C4-2B (cell line): ENCODE results near the gene ITFG2.

Experiments used
- H3K27ac ChIP-seq: fragments of 450-650 bp; 2 replicates; pipeline ENCODE4 v1.5.1; 2017
- ZFX ChIP-seq: fragments of 450-650 bp; IDR thresholded peaks from 2 replicates; pipeline ENCODE4 v1.6.1; 2017
- TF ChIP-seq, protein P1 (sequence below): fragments of 450-650 bp; conservative IDR thresholded peaks from 2 replicates; pipeline ENCODE4 v1.5.1; 2017; ENCODE audit warnings: mild to moderate bottlenecking

ITFG2 gene

DNA sequence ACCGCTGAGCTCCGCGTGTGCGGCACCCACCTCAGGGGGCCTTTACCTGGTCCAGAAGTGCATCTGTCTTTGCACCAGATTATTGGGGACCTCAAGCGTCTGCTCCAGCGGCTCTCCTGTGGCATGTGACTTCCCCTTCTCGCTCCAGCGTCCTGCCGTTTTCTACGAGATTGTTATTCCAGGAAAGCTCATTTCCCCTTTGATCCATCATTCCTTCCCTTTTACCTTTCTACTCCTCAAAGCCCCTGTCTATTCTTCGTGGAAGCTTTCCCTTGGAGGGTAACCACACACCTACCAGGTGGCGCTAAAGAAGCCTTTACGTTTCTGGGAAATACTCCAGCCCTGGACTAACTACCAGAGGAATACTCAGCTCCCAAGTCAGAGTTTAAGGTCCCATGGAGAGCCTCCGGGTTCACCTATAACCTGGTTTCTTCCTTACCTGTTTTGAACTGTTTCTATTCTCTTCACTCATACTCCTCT lies 16.2 kb upstream of the ITFG2 start:
- TF ChIP-seq, protein P1, sequence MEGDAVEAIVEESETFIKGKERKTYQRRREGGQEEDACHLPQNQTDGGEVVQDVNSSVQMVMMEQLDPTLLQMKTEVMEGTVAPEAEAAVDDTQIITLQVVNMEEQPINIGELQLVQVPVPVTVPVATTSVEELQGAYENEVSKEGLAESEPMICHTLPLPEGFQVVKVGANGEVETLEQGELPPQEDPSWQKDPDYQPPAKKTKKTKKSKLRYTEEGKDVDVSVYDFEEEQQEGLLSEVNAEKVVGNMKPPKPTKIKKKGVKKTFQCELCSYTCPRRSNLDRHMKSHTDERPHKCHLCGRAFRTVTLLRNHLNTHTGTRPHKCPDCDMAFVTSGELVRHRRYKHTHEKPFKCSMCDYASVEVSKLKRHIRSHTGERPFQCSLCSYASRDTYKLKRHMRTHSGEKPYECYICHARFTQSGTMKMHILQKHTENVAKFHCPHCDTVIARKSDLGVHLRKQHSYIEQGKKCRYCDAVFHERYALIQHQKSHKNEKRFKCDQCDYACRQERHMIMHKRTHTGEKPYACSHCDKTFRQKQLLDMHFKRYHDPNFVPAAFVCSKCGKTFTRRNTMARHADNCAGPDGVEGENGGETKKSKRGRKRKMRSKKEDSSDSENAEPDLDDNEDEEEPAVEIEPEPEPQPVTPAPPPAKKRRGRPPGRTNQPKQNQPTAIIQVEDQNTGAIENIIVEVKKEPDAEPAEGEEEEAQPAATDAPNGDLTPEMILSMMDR, result peak; percentile 50
- TF ChIP-seq ZFX, result no peak
- H3K27ac ChIP-seq, result peak overlapping the region; percentile 98

DNA sequence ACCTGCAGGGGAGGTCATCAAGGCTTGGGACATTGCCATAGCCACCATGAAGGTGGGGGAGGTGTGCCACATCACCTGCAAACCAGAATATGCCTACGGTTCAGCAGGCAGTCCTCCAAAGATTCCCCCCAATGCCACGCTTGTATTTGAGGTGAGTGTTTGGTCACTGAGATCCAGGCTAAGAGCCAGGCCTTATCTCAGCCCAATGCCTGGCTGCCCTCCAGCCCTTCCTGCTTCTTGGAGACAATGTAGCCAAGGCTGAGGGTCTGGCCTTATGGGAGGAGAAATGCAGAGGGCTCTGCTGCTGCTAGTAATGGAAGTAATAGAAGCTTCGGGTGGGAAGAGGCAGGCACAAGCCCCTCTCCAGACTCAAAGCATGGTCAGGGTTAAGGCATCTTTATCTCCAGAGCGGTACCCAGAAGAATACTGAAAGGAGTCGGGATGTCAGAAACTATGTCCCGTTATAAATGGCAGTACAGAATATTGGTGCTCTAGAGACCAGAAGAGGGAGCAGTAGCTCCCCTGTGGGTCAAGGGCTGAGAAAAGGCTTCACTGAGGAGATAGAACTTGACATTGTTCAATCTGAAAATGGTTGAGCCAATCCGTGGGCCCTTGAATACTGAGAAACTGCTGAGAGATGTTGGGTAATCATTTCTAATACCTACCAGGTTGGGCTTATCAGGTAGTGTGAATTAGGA lies 14.6 kb upstream of the ITFG2 start:
- TF ChIP-seq ZFX, result no peak
- TF ChIP-seq, protein P1, result no peak
- H3K27ac ChIP-seq, result peak overlapping the region; percentile 31

DNA sequence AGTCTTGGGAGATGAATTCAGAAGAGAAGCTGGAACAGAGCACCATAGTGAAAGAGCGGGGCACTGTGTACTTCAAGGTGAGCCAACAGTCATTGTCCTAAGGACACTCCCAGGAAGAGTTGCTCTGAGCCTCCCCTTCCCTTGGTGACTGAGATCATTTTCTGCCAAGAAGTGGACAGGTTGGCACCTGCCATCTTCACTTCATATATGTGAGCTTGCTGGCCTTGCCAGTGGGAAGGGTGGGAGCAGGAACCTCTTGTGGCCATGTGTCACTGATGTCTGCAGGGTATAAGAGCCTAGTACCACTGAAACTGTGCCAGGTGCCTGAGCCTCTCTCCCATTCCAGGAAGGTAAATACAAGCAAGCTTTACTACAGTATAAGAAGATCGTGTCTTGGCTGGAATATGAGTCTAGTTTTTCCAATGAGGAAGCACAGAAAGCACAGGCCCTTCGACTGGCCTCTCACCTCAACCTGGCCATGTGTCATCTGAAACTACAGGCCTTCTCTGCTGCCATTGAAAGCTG lies 12.4 kb upstream of the ITFG2 start:
- TF ChIP-seq ZFX, result no peak
- TF ChIP-seq, protein P1, result no peak
- H3K27ac ChIP-seq, result peak overlapping the region; percentile 19

DNA sequence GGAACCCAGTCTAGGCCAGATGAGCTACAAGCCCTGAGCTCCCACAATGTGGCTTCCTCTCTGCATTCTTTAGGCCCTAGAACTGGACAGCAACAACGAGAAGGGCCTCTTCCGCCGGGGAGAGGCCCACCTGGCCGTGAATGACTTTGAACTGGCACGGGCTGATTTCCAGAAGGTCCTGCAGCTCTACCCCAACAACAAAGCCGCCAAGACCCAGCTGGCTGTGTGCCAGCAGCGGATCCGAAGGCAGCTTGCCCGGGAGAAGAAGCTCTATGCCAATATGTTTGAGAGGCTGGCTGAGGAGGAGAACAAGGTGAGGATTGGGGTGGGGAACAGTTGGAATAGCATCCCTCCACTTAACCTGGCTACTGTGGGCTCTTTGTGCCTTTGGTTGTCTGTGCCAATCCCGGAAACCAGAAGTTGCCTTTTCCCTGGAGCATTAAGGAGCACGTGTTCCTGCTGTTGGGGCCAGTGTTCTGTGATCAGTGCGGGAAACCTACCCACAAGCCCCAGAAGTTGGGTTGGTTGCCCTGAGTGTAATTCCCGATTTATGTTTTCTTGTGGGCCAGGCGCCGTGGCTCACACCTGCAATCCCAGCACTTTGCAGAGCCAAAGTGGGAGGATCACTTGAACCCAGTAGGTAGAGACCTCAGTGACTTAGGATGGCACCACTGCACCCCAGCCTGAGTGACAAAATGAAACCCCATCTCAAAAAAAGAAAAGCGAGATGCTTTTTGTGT lies 11.3 kb upstream of the ITFG2 start:
- peak overlapping the region; percentile 19 for H3K27ac ChIP-seq
- TF ChIP-seq, protein P1, result no peak
- TF ChIP-seq ZFX, result no peak

DNA sequence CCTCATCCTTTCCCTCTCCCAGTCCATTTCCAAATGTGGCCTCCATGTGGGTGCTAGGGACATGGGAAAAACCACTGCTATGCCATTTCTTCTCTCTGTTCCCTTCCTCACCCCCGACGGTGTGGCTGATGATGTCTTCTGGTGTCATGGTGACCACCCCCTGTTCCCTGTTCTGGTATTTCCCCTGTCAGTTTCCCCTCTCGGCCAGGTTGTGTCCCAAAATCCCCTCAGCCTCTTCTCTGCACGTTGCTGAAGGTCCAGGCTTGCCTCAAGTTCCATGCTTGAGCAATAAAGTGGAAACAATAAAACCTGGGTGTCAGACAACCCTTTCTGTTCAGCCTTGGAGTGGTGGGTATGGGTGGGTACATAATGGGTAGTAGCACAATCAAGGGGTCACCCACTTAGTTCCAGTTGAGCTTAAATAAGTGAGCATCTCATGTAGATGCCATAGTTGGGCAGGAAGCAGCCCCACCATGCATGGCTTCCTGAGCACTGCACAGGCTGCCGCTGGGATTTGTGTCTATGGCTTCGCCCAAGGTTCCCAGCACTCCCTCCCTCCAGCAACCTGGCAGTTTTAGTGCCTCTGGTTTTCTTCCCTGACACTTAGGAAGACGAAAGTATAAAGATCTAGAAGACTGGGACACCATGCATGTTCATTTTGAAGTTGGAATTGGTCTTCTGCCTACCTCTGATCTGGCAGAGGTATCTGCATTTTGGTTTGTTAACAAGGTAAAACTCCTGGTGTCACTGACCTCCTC lies 8.7 kb upstream of the ITFG2 start:
- TF ChIP-seq ZFX, result no peak
- TF ChIP-seq, protein P1, result no peak
- no peak overlapping the region for H3K27ac ChIP-seq

DNA sequence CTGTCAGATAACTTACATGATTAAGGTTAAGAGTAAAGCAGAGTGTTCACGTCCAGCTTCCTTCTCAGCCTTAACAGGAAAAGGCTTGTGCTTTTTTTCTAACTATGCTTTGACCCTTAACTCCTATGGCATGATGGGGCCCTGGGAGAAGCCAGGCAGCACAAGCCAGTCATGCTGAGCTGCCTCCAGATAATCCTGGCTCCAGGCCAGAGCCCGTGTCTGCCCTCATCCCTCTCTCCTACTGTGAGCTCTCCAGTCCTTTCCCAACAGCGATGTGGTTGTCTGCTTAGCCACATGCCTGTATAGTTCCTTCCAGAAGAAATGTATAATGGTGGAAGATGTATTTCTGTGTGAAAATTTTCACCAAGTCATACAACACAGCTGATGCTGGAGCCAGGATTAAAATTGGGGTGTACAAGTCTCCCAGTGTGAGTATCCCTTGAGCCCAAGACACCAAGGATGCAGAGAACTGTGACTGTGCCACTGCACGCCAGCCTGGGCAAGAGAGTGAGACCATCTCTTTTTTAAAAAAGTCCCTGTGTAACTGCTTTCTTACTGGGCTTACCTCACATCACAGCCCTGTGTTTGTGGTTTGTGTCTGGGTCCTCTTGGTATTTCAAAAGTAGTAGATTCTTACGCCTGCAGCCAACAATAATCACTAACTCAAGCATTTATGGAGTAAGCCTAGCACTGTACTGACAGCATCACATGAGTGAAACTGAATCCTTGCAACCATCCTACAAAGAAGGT lies 7.9 kb upstream of the ITFG2 start:
- no peak overlapping the region for H3K27ac ChIP-seq
- TF ChIP-seq ZFX, result no peak
- TF ChIP-seq, protein P1, result no peak
